GM12874 (cell line): ENCODE results near the gene ESR1.

Experiments
- TF ChIP-seq, protein P1 (sequence below): IDR thresholded peaks from 2 replicates; pipeline ENCODE4 v1.5.1; 2011; ENCODE audit warnings: low read depth, mild to moderate bottlenecking, control low read depth, low read length, moderate library complexity; ENCODE audit not compliant: insufficient read depth

Gene ESR1

GRCh38 chr6:152135755-152136448, 328.4 kb downstream of the ESR1 start:
- TF ChIP-seq, protein P1, sequence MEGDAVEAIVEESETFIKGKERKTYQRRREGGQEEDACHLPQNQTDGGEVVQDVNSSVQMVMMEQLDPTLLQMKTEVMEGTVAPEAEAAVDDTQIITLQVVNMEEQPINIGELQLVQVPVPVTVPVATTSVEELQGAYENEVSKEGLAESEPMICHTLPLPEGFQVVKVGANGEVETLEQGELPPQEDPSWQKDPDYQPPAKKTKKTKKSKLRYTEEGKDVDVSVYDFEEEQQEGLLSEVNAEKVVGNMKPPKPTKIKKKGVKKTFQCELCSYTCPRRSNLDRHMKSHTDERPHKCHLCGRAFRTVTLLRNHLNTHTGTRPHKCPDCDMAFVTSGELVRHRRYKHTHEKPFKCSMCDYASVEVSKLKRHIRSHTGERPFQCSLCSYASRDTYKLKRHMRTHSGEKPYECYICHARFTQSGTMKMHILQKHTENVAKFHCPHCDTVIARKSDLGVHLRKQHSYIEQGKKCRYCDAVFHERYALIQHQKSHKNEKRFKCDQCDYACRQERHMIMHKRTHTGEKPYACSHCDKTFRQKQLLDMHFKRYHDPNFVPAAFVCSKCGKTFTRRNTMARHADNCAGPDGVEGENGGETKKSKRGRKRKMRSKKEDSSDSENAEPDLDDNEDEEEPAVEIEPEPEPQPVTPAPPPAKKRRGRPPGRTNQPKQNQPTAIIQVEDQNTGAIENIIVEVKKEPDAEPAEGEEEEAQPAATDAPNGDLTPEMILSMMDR, result no peak

DNA sequence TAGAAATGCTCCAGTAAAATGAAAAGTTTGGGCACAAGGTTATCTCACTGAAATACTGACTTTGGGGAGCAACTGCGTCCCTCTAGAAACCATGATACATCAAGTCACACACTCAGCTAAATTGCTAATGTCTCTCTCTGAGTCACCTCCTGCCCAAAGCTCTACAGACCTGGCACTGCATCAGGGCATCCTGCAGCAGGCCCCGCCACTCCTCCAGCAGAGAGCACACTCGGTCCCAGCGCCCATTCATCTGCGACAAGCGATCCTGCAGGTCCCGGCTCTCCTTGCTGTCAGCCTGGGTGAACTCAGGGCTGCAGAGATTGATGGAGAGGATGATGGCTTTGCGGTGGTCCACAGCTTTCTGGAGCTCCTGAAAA, 329.0 kb downstream of the ESR1 start:
- TF ChIP-seq, protein P1, result no peak

DNA sequence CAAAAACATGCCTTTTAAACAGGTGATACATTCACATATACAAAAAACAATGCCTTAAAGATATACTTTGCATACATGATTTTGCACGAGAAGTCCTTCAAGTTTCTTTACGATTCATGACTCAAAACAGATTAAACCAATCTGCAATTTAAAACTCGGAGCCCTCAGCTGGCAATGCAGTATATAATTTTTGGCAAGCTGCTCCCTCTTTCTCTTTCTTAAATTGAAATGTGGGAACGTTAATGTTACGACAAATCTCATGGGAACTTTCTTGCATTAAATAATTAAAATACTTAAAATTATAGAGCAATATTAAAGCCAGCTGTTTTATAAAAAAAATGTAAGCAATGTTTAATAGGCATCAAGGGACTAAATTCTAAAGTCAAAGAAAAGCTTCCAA, 334.6 kb downstream of the ESR1 start:
- TF ChIP-seq, protein P1, result no peak

DNA sequence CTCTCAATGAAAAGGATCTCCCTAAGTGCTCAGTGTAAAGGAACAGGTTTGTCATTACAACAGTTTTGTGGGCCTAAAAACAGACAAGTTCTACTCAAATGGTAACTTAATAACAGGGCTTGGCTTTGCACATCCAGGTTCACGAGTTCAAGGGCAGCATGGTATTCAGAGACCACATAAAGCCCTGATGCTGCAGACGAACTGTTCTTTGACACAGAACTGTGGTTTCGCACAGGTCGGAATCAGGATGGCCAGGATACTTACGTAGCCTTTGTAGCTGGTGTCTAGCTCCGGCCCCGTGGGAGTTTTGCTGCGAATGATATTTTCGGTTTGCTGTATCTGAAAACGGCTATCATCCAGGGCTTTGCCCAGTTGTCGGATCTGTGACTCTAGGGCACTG, 335.9 kb downstream of the ESR1 start:
- TF ChIP-seq, protein P1, result no peak

GRCh38 chr6:152146385-152146784, 338.9 kb downstream of the ESR1 start:
- TF ChIP-seq, protein P1, result no peak

DNA sequence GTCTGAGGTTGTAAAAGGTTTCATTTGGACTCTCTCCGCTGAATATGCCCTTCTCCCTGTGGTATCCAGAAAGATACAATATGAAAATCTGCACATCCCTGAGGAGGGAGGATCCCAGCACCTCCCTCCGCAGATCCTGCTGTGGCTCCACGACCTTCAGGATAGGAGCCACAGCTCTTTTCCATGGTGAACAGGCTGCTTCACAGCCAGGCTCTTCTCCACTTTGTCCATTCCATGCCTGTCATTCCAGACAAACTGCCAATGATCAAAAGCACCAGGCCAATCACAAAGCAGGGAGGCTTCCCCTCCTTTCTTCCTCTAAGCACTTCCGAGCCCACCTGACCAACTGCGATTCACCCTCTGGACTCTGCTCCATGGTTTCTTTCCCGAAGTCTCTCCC, 339.8 kb downstream of the ESR1 start:
- TF ChIP-seq, protein P1, result no peak

DNA sequence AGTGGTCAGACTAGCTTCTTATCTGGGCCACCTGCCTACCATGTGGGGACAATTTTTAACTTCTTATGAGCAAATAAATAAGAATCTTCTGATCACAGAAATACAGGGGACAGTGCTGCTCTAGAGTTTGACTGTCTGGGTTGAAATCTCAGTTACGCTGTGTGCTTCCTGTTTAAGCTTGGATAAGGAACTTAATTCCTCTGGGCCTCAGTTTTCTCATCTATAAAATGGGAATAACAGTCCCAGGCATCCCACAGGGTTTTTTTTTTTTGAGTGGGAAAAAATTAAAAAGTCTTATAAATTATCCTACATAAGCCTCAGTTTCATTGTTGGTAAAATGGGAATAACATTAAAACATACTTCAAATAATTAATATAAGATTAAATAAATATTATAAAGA, 340.9 kb downstream of the ESR1 start:
- TF ChIP-seq, protein P1, result no peak
